Vagina (tissue), 2 donors: ENCODE measurements around the gene OR11H6. TPM values are rescaled to one million over a fixed set of nuclear protein-coding genes. Genes with fewer than 3 reads are reported as not detected.
"Not testable (repeated sequence)": the region's sequence is repeated elsewhere in the genome, so short reads cannot be mapped to it uniquely, and the experiment has no call there.

Experiments
- DNase-seq, 2 donors: peaks; one replicate each; pipeline ENCODE4 v3.0.0-alpha.2; 2017; ENCODE audit errors: extremely low spot score in 2 of 2
- H3K27ac ChIP-seq: fragments of 200-600 bp; sonication (generic); one replicate; pipeline ENCODE4 v1.5.1; 2019
- H3K27me3 ChIP-seq: fragments of 200-600 bp; sonication (generic); one replicate; pipeline ENCODE4 v1.5.1; 2019
- H3K36me3 ChIP-seq, 2 donors: fragments of 200-600 bp; sonication (generic); one replicate each; pipeline ENCODE4 v1.5.1; 2017 to 2019
- H3K4me1 ChIP-seq: fragments of 200-600 bp; sonication (generic); one replicate; pipeline ENCODE4 v1.5.1; 2019
- H3K4me3 ChIP-seq, 2 donors: fragments of 200-600 bp; sonication (generic); 1 replicate in 1 of 2; 2 replicates in 1 of 2; pipeline ENCODE4 v1.5.1; 2016 to 2019
- H3K9me3 ChIP-seq: fragments of 200-600 bp; sonication (generic); one replicate; pipeline ENCODE4 v1.5.1; 2019
- POLR2A ChIP-seq, 2 donors: fragments of 450-650 bp; IDR thresholded peaks; one replicate each; pipeline ENCODE4 v1.6.1; 2017; ENCODE audit warnings: antibody characterized with exemption in 2 of 2, mild to moderate bottlenecking in 2 of 2, moderate library complexity in 2 of 2
- POLR2AphosphoS5 ChIP-seq, 2 donors: sonication (generic); formaldehyde crosslinking; IDR thresholded peaks; one replicate each; pipeline ENCODE4 v1.9.0; 2017; ENCODE audit warnings: antibody characterized with exemption in 2 of 2, mild to moderate bottlenecking in 2 of 2, low read depth in 1 of 2; ENCODE audit not compliant: insufficient read depth in 1 of 2
- intact Hi-C: fragments of 100-400 bp; cut with DNase I; formaldehyde crosslinking; loops from one replicate; pipeline ENCODE4 v1.15.1; 2023
- total RNA-seq: library from RNA; depleted of rRNA; stranded (reverse); fragments of >200 nt; gene quantifications from one replicate; pipeline ENCODE4 v1.2.3, GENCODE V29; 2016
- TF ChIP-seq, protein P1 (sequence below), 3 experiments: fragments of 450-650 bp in 2 of 3; fragments of 200-600 bp in 1 of 3; sonication (generic) in 1 of 3; IDR thresholded peaks; one replicate each; pipeline ENCODE4 v1.5.1; 2017 to 2019; ENCODE audit warnings: antibody characterized with exemption in 3 of 3, mild to moderate bottlenecking in 2 of 3, moderate library complexity in 2 of 3

The OR11H6 gene
- not detected for total RNA-seq

DNA sequence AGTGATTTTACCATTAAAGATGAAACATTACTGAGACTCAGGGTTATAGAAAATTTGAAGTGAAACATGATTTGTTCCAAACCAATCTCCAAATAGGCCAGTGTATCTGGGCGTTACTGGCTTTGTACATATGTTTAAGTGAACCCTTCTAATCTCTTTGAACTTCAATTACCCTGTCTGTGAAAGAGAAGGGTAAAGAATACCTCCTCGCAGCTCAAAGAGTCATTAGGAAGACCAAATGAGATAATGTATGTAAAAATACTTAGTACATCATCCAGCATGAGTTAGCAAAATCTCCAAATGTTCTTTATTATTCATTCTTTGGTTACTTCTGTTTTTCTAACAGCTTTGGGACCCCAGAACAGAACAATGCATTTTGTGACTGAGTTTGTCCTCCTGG is at the start of gene OR11H6:
Gene OR11H6 (plus strand): TSS at position 301 of the 400 bp plus-strand sequence. CDS start 0 bp downstream, at position 301.
- Histone ChIP-seq H3K4me3 (no peak within 1 kb of the TSS), H3K9me3 (no peaks in the 10 kb centered on the region), H3K4me1 (no peaks in the 10 kb centered on the region), H3K36me3 (no peaks in the 10 kb centered on the region), H3K27ac (no peak within 1 kb of the TSS), H3K27me3 (no peaks in the 10 kb centered on the region)
- intact Hi-C loops: no loop called here
- no peak for DNase-seq
- TF ChIP-seq POLR2AphosphoS5 (IDR thresholded peaks at IDR 0.05; ENCODE audit: insufficient read depth in 1 of 2, low read depth in 1 of 2) (no peak), POLR2A (IDR thresholded peaks at IDR 0.05) (no peak)
- TF ChIP-seq, protein P1, sequence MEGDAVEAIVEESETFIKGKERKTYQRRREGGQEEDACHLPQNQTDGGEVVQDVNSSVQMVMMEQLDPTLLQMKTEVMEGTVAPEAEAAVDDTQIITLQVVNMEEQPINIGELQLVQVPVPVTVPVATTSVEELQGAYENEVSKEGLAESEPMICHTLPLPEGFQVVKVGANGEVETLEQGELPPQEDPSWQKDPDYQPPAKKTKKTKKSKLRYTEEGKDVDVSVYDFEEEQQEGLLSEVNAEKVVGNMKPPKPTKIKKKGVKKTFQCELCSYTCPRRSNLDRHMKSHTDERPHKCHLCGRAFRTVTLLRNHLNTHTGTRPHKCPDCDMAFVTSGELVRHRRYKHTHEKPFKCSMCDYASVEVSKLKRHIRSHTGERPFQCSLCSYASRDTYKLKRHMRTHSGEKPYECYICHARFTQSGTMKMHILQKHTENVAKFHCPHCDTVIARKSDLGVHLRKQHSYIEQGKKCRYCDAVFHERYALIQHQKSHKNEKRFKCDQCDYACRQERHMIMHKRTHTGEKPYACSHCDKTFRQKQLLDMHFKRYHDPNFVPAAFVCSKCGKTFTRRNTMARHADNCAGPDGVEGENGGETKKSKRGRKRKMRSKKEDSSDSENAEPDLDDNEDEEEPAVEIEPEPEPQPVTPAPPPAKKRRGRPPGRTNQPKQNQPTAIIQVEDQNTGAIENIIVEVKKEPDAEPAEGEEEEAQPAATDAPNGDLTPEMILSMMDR (IDR thresholded peaks at IDR 0.05): no peak

GRCh38 chr14:20174205-20174604 is 49.3 kb upstream of the OR11H6 start:
- not testable (repeated sequence) for DNase-seq

DNA sequence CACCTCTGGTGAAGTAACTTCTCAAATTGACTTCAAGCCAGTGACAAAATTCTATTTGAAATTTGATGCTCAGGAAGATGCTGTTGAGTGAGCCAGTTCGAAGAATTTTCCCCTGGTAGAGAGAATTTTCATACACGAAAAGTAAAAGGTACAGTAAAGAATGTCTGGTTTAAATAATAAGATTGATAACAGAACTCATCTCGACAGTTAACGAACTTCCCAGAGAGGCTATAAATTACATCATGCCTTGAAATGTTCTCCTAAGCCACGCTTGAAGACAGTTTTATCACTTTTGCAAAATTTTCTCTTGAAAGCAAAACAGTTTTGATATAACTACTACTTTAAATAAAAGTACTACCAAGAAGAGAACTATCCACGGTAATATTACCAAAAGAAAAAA is 47.2 kb upstream of the OR11H6 start:
- Histone ChIP-seq H3K27ac (no peak overlapping the region), H3K27me3 (no peaks in the 10 kb centered on the region), H3K36me3 (no peaks in the 10 kb centered on the region), H3K9me3 (no peaks in the 10 kb centered on the region), H3K4me3 (no peak overlapping the region), H3K4me1 (no peaks in the 10 kb centered on the region)
- intact Hi-C loops: no loop called here
- TF ChIP-seq POLR2AphosphoS5 (IDR thresholded peaks at IDR 0.05; ENCODE audit: insufficient read depth in 1 of 2, low read depth in 1 of 2): no peak
- DNase-seq: no peak

More at GRCh38 chr14:20174205-20174604, 49.3 kb upstream of the OR11H6 start:
- H3K27ac ChIP-seq, H3K27me3 ChIP-seq, H3K9me3 ChIP-seq, H3K4me3 ChIP-seq, intact Hi-C loops, H3K36me3 ChIP-seq, H3K4me1 ChIP-seq: not testable (repeated sequence)

- Histone ChIP-seq H3K4me1 (no peaks in the 10 kb centered on the region), H3K9me3 (no peaks in the 10 kb centered on the region), H3K4me3 (no peak overlapping the region), H3K27ac (no peak overlapping the region), H3K27me3 (no peaks in the 10 kb centered on the region), H3K36me3 (no peaks in the 10 kb centered on the region)
- no peak for TF ChIP-seq POLR2AphosphoS5 (IDR thresholded peaks at IDR 0.05; ENCODE audit: insufficient read depth in 1 of 2, low read depth in 1 of 2)
- TF ChIP-seq, protein P1 (IDR thresholded peaks at IDR 0.05): no peak
- no peak for TF ChIP-seq POLR2A (IDR thresholded peaks at IDR 0.05)
- intact Hi-C loops: no loop called here
- no peak for DNase-seq
Measured at GRCh38 chr14:20177433-20177974, 46.0 kb upstream of the OR11H6 start.

DNA sequence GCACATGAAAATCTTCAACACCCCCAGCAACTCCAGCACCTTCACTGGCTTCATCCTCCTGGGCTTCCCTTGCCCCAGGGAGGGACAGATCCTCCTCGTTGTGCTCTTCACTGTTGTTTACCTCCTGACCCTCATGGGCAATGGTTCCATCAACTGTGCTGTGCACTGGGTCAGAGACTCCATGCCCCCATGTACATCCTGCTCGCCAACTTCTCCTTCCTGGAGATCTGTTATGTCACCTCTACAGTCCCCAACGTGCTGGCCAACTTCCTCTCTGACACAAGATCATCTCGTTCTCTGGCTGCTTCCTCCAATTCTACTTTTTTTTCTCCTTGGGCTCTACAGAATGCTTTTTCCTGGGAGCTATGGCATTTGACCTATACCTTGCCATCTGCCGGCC is 44.3 kb upstream of the OR11H6 start:
- DNase-seq: no peak
- TF ChIP-seq POLR2A (IDR thresholded peaks at IDR 0.05) (no peak), POLR2AphosphoS5 (IDR thresholded peaks at IDR 0.05; ENCODE audit: insufficient read depth in 1 of 2, low read depth in 1 of 2) (no peak)
- TF ChIP-seq, protein P1 (IDR thresholded peaks at IDR 0.05): no peak
- Histone ChIP-seq H3K9me3 (no peaks in the 10 kb centered on the region), H3K27me3 (no peaks in the 10 kb centered on the region), H3K4me1 (no peaks in the 10 kb centered on the region), H3K4me3 (no peak overlapping the region), H3K36me3 (no peaks in the 10 kb centered on the region), H3K27ac (no peak overlapping the region)
- intact Hi-C loops: no loop called here

DNA sequence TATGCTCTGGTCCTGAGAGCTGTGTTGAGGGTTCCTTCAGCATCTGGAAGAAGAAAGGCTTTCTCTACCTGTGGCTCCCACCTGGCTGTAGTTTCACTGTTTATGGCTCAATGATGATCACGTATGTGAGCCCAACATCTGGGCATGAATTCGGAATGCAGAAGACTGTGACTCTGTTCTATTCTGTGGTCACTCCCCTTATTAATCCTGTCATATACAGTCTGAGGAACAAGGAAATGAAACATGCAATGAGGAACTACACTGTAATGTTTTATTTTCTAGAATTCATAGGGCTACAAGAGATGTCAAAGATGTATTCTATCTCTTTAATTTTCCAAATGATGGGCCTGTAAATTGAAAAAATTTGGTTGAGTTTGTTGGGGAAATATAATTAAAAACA is 43.6 kb upstream of the OR11H6 start:
- intact Hi-C loops: no loop called here
- no peak for DNase-seq

More for the DNA sequence above, 43.6 kb upstream of the OR11H6 start:
- Histone ChIP-seq H3K4me3 (no peak overlapping the region), H3K27me3 (no peaks in the 10 kb centered on the region), H3K9me3 (no peaks in the 10 kb centered on the region), H3K27ac (no peak overlapping the region), H3K4me1 (no peaks in the 10 kb centered on the region), H3K36me3 (no peaks in the 10 kb centered on the region)
- TF ChIP-seq, protein P1 (IDR thresholded peaks at IDR 0.05): no peak
- TF ChIP-seq POLR2AphosphoS5 (IDR thresholded peaks at IDR 0.05; ENCODE audit: insufficient read depth in 1 of 2, low read depth in 1 of 2): no peak
- TF ChIP-seq POLR2A (IDR thresholded peaks at IDR 0.05): no peak
